Fibroblast of skin of left biceps (primary cell): ENCODE measurements around the gene UBE2QL1.

ENCODE experiments used
- DNase-seq, 2 experiments: peaks; one replicate each; pipeline ENCODE4 v3.0.0-alpha.2; 2013; ENCODE audit warnings: low read depth in 2 of 2

The UBE2QL1 gene

GRCh38 chr5:6427694-6428093 is 21.0 kb upstream of the UBE2QL1 start:
- peak in 1 of 2 experiments; percentile 20 for DNase-seq

GRCh38 chr5:6430418-6431028 is 18.1 kb upstream of the UBE2QL1 start:
- DNase-seq, result no peak

GRCh38 chr5:6431214-6432195 is 17.2 kb upstream of the UBE2QL1 start:
- no peak for DNase-seq

GRCh38 chr5:6432206-6432605 is 16.5 kb upstream of the UBE2QL1 start:
- DNase-seq, result no peak

GRCh38 chr5:6434731-6435130 is 13.9 kb upstream of the UBE2QL1 start:
- no peak for DNase-seq

GRCh38 chr5:6435356-6435755 is 13.3 kb upstream of the UBE2QL1 start:
- no peak for DNase-seq

GRCh38 chr5:6436715-6437331 is 11.8 kb upstream of the UBE2QL1 start:
- peak in 1 of 2 experiments; percentile 10 for DNase-seq

- DNase-seq, result no peak
These were observed 8.8 kb upstream of the UBE2QL1 start for GRCh38 chr5:6439588-6440550.

- DNase-seq, result no peak
These were observed 6.3 kb upstream of the UBE2QL1 start for GRCh38 chr5:6442333-6442732.

- no peak for DNase-seq
These were observed 5.3 kb upstream of the UBE2QL1 start for GRCh38 chr5:6443326-6443725.

GRCh38 chr5:6446042-6446441 is 2.6 kb upstream of the UBE2QL1 start:
- DNase-seq, result no peak

GRCh38 chr5:6446626-6447309 is 1.9 kb upstream of the UBE2QL1 start:
- no peak for DNase-seq

- DNase-seq, result no peak
These were observed 1.1 kb upstream of the UBE2QL1 start for GRCh38 chr5:6447384-6448140.

GRCh38 chr5:6448141-6448491 is 543 bp upstream of the UBE2QL1 start:
- no peak for DNase-seq

GRCh38 chr5:6449465-6450158 is 953 bp downstream of the UBE2QL1 start:
- no peak for DNase-seq

- DNase-seq, result no peak
These were observed 1.7 kb downstream of the UBE2QL1 start for GRCh38 chr5:6450319-6450833.

- no peak for DNase-seq
These were observed 4.2 kb downstream of the UBE2QL1 start for GRCh38 chr5:6452622-6453504.

- DNase-seq, result no peak
These were observed 5.4 kb downstream of the UBE2QL1 start for GRCh38 chr5:6453937-6454560.
